KMS-11 (cell line): ENCODE measurements around the gene CDK14.

ENCODE experiments used
- H2AFZ ChIP-seq: fragments of 200-600 bp; sonication (generic); 2 replicates; pipeline ENCODE4 v1.6.1; 2016; ENCODE audit warnings: antibody characterized with exemption, mixed run types, low read depth
- H3K27ac ChIP-seq: fragments of 200-600 bp; sonication (generic); 2 replicates; pipeline ENCODE4 v1.6.1; 2016; ENCODE audit warnings: mild to moderate bottlenecking, mixed run types
- H3K27me3 ChIP-seq: fragments of 200-600 bp; sonication (generic); 2 replicates; pipeline ENCODE4 v1.6.1; 2017; ENCODE audit warnings: mild to moderate bottlenecking, low read depth, mixed run types, moderate library complexity; ENCODE audit not compliant: insufficient read depth
- H3K36me3 ChIP-seq: fragments of 200-600 bp; sonication (generic); 2 replicates; pipeline ENCODE4 v1.6.1; 2017; ENCODE audit warnings: mild to moderate bottlenecking, mixed run types; ENCODE audit not compliant: insufficient read depth
- H3K4me1 ChIP-seq: fragments of 200-600 bp; sonication (generic); 2 replicates; pipeline ENCODE4 v1.6.1; 2016; ENCODE audit warnings: mild to moderate bottlenecking, low read depth, mixed run types; ENCODE audit not compliant: poor library complexity, severe bottlenecking
- H3K4me2 ChIP-seq: fragments of 200-600 bp; sonication (generic); 2 replicates; pipeline ENCODE4 v1.7.0; 2016; ENCODE audit warnings: mild to moderate bottlenecking, mixed run types
- H3K4me3 ChIP-seq: fragments of 200-600 bp; sonication (generic); IDR thresholded peaks from 2 replicates; pipeline ENCODE4 v1.6.1; 2017; ENCODE audit warnings: low read depth, low read length, mixed read lengths; ENCODE audit not compliant: insufficient read depth
- H3K79me2 ChIP-seq: fragments of 200-600 bp; sonication (generic); 2 replicates; pipeline ENCODE4 v1.6.1; 2016; ENCODE audit warnings: low read depth, mixed run types; ENCODE audit not compliant: insufficient read depth
- H3K9ac ChIP-seq: fragments of 200-600 bp; sonication (generic); 2 replicates; pipeline ENCODE4 v1.6.1; 2016; ENCODE audit warnings: mild to moderate bottlenecking, mixed run types
- H4K20me1 ChIP-seq: fragments of 200-600 bp; sonication (generic); 2 replicates; pipeline ENCODE4 v1.6.1; 2016; ENCODE audit warnings: mild to moderate bottlenecking, mixed run types; ENCODE audit not compliant: insufficient read depth
- TF ChIP-seq, protein P1 (sequence below): fragments of 200-600 bp; sonication (generic); conservative IDR thresholded peaks from 2 replicates; pipeline ENCODE4 v1.6.1; 2017; ENCODE audit warnings: low read depth, mild to moderate bottlenecking, antibody characterized with exemption, low read length, moderate library complexity, mixed read lengths

CDK14 gene

DNA sequence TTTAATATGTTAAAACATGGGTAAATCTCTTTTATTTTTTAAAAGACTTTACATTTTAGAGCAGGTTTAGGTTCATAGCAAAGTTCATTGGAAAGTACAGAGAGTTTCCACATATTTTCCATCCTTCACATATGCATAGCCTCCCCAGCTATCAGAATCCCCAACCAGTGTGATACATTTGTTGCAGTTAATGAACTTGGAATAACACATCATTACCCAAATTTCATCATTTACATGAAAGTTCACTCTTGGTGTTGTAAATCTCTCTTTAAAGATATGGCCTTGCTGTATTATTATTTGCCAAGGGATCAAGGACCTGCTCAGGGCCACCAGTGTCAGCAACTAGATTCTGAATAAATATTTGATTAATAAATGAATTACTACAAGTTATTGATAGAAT lies 263.4 kb downstream of the CDK14 start:
- H4K20me1 ChIP-seq = peaks cover 17% of the 10 kb centered on the region
- no peak overlapping the region for H3K4me3 ChIP-seq
- H3K4me2 ChIP-seq = no peak overlapping the region
- no peaks in the 10 kb centered on the region for H3K27me3 ChIP-seq
- H3K27ac ChIP-seq = no peak overlapping the region
- TF ChIP-seq, protein P1, sequence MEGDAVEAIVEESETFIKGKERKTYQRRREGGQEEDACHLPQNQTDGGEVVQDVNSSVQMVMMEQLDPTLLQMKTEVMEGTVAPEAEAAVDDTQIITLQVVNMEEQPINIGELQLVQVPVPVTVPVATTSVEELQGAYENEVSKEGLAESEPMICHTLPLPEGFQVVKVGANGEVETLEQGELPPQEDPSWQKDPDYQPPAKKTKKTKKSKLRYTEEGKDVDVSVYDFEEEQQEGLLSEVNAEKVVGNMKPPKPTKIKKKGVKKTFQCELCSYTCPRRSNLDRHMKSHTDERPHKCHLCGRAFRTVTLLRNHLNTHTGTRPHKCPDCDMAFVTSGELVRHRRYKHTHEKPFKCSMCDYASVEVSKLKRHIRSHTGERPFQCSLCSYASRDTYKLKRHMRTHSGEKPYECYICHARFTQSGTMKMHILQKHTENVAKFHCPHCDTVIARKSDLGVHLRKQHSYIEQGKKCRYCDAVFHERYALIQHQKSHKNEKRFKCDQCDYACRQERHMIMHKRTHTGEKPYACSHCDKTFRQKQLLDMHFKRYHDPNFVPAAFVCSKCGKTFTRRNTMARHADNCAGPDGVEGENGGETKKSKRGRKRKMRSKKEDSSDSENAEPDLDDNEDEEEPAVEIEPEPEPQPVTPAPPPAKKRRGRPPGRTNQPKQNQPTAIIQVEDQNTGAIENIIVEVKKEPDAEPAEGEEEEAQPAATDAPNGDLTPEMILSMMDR = no peak
- H3K36me3 ChIP-seq = 0 out of 2 replicates have a peak, but pooled peaks cover 2% of the 10 kb centered on the region
- peaks cover 76% of the 10 kb centered on the region for H3K79me2 ChIP-seq
- no peak overlapping the region for H3K9ac ChIP-seq
- no peak overlapping the region for H2AFZ ChIP-seq
- H3K4me1 ChIP-seq = peaks cover 38% of the 10 kb centered on the region

DNA sequence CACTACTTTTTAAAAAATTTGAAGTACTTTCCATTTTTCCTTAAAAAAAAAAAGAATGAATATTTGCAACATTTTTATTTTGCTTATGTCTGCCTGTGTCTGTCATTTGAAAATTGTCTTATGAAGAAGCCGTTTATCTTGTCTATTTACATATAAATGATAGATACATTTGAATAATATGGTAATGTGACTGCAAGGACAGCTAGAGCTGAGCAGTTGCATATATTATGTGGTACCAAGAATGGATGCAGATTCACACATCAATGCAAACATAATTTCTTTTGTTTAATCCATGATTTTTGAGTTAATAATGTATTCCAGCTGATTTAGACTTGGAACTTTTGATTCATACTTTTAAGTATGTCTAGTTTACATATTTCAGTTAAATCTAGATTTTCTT lies 268.0 kb downstream of the CDK14 start:
- Histone ChIP-seq H3K79me2 (peaks cover 40% of the 10 kb centered on the region), H3K9ac (no peak overlapping the region), H3K27me3 (no peaks in the 10 kb centered on the region), H3K36me3 (0 out of 2 replicates have a peak, but pooled peaks cover 2% of the 10 kb centered on the region), H3K4me3 (no peak overlapping the region), H3K4me2 (no peak overlapping the region), H2AFZ (no peak overlapping the region), H3K27ac (no peak overlapping the region), H3K4me1 (no peaks in the 10 kb centered on the region), H4K20me1 (no peaks in the 10 kb centered on the region)
- TF ChIP-seq, protein P1 = no peak

DNA sequence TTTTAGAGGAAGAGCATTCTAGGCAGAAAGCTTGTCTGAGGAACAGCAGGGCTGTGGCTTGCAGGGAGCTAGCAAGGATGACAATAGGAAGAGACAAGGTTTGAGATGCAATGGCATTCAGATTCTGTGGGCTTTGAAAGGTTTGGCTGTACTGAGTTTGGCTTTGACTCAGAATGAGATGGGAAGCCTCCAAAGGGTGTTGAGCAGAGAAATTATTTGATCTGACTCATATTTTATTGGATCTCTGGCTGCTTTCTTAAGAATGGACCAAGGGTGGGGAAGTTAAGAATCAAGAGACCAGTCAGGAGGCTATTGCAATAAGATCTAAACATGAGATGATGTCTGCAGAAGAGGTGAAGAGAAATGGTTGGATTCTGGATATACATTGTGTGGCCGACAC lies 273.2 kb downstream of the CDK14 start:
- Histone ChIP-seq H3K27me3 (no peaks in the 10 kb centered on the region), H3K4me3 (no peak overlapping the region), H4K20me1 (no peaks in the 10 kb centered on the region), H3K9ac (no peak overlapping the region), H3K36me3 (no peaks in the 10 kb centered on the region), H2AFZ (no peak overlapping the region), H3K4me1 (no peaks in the 10 kb centered on the region), H3K79me2 (peaks cover 16% of the 10 kb centered on the region), H3K27ac (no peak overlapping the region), H3K4me2 (no peak overlapping the region)
- TF ChIP-seq, protein P1 = no peak

DNA sequence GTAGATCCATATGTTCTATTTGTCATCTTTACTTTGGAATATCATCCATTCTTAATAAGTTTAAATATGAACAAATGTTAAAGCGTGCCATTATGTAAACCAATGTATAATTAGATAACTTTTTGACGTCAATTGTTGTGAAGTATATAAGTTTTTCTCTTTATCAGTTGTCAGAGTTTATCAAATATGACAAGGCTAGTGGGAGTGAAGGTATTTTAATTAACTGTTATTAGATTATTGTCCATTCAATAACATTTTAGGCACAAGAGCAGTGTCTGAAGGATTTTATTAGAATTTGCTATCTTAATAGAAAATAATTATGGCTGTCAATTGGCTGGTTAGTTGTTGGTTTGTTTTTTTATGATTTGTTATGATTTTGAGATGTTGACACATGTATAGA lies 280.6 kb downstream of the CDK14 start:
- Histone ChIP-seq H3K27ac (no peak overlapping the region), H3K79me2 (peaks cover 30% of the 10 kb centered on the region), H3K9ac (no peak overlapping the region), H2AFZ (no peak overlapping the region), H4K20me1 (0 out of 2 replicates have a peak, but pooled peaks cover 5% of the 10 kb centered on the region), H3K4me1 (peaks cover 36% of the 10 kb centered on the region), H3K4me2 (peak overlapping the region; percentile 11; the same call in 1 of the 2 replicates), H3K36me3 (no peaks in the 10 kb centered on the region; the same call in 1 of the 2 replicates), H3K27me3 (no peaks in the 10 kb centered on the region), H3K4me3 (no peak overlapping the region)
- TF ChIP-seq, protein P1 = no peak
